NCI-H526 treated with DMSO at 0.1 percent for 48 hours (cell line): Measurements from ENCODE around the gene ELL.
"Not testable (repeated sequence)": the region's sequence is repeated elsewhere in the genome, so short reads cannot be mapped to it uniquely, and the experiment has no call there.

Experiments used
- DNase-seq: peaks from one replicate; lab custom pipeline; 2025; lab: John Stamatoyannopoulos, UW

The ELL gene

GRCh38 chr19:18531485-18531884, 9.6 kb upstream of the ELL start:
- no peak for DNase-seq

- DNase-seq: no peak
Measured at GRCh38 chr19:18529782-18530181, 7.9 kb upstream of the ELL start.

DNA sequence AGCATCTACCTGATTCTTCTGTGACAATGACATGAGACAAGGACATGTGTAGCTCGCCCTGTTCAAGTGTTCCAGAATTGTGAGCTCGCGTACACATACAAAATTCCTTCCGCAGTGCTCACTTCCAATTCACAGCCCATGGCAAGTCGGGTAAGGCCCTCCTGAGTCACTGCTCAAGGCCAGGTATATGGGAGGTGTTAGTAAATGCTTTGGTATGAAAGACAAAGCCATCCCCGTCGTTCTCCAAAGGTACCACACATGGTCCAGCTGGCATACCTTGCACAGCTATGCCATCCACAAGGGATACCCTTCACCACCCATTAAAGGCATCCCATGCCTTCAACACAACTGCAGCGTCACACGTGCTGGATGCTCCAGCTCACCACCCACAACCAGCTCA, 4.4 kb upstream of the ELL start:
- DNase-seq: no peak

DNA sequence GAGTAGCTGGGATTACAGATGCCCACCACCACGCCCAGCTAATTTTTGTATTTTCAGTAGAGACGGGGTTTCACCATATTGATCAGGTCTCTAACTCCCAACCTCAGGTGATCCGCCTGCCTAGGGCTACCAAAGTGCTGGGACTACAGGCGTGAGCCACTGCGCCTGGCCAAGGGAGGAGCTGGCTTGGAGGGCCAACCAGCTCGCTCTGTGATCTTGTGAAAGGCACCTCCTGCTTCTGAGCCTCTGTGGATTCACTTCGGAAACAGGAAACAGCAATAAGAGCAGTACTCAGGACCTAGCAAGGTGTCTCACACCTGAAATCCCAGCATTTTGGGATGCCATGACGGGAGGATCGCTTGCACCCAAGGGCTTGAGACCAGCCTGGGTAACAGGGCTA, 2.0 kb upstream of the ELL start:
- no peak for DNase-seq

DNA sequence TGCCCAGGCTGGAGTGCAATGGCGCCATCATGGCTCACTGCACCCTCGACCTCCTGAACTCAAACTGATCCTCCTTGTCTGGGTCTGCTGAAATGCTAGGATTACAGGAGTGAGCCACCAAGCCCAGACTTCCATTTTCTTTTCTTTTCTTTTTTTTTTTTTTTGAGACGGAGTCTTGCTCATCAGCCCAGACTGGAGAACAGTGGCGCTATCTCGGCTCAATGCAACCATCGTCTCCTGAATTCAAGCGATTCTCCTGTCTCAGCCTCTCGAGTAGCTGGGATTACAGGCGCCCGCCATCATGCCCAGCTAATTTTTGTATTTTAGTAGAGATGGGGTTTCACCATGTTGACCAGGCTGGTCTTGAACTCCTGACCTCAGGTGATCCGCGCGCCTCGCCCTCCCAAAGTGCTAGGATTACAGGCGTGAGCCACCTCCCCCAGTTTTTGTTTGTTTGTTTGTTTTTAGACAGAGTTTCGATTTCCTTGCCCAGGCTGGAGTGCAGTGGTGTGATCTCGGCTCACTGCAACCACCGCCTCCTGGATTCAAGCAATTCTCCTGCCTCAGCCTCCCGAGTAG, 1.1 kb upstream of the ELL start:
- DNase-seq: not testable (repeated sequence)

GRCh38 chr19:18522124-18522861, 423 bp upstream of the ELL start:
- DNase-seq: peak; percentile 97

DNA sequence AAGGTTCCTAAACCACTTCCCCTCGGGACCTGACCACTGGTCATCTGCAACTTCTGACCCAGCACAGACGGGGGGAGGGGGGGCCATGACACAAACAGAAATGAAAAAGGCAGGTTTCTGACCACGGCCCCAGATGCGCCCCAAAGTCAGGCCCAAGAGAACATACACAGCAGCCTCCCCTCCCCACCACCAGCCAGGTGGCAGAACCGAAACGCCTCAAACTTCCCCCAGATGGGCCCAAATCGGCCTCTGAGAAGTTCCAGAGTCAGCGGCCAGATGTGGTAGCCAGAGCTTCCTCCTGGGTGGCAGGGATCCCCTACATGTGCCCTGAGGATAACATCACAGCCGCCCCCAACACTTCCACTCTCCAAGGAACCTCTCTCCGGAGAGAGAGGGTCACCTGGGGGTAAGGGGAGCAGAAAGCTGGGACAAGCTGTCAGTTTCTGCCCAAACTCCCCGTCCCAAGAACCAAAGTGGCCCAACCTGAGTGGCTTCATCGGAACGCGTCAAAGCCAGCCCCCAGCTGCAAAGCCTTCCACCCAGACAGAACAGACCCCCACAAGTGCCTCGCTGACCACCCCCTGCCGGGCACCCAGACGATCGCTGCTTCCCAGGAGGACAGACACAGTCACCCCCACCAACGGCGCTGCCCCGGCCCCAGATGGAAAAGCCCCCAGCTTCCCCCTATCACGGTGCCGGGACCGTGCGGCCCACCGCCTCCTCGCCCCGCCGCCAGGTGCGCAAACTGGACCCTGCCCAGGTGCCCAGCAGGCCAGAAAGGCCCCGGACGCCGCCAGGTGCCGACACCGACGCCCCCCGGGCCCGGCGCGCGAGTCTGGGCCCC, 800 bp downstream of the ELL start:
- DNase-seq: no peak

DNA sequence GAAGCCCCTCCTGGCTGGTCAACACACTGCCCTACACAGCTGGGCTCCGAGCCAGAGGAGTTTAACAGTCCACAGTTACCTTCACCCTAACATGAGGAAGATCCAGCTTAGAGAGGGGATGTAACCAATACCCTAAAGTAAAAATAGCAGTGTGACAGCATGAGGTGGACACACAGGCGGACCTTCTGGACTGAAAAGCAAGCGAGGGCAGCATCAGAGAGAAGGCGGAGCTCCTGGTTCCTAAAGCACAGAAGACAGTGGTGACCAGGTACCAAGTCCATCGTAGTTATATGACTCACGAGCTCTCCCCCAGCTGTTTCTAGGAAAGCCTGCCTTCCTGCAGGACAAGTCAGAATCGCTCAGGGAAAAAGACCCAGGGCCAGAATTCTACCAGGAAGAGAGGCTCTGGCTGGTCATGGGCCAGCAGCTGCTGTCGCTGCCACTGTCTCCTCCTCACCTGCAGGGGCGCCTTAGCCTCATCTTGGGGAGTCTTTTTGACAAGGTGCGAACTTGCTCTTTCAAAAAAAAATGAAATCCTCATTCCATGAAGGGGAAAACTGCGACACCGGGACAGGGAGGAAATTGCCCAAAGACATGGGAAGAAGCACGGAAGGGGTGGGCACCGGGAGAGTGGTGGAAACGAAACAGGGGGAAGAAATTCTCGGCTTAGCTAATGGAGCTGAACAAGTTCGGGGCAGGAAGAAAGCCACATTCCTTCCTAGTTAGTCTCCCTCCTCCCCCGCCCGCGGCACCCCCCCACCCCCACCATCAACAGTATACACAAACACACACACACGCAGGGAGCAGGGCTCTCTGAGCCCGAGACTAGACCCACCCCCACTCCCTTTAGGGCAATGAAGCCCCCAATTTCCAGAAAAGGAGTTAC, 1.7 kb downstream of the ELL start:
- peak; percentile 4 for DNase-seq

- no peak for DNase-seq
Measured at GRCh38 chr19:18518639-18519038, 3.2 kb downstream of the ELL start.

GRCh38 chr19:18517606-18518005, 4.3 kb downstream of the ELL start:
- no peak for DNase-seq

- no peak for DNase-seq
Measured at GRCh38 chr19:18515959-18516358, 5.9 kb downstream of the ELL start.

DNA sequence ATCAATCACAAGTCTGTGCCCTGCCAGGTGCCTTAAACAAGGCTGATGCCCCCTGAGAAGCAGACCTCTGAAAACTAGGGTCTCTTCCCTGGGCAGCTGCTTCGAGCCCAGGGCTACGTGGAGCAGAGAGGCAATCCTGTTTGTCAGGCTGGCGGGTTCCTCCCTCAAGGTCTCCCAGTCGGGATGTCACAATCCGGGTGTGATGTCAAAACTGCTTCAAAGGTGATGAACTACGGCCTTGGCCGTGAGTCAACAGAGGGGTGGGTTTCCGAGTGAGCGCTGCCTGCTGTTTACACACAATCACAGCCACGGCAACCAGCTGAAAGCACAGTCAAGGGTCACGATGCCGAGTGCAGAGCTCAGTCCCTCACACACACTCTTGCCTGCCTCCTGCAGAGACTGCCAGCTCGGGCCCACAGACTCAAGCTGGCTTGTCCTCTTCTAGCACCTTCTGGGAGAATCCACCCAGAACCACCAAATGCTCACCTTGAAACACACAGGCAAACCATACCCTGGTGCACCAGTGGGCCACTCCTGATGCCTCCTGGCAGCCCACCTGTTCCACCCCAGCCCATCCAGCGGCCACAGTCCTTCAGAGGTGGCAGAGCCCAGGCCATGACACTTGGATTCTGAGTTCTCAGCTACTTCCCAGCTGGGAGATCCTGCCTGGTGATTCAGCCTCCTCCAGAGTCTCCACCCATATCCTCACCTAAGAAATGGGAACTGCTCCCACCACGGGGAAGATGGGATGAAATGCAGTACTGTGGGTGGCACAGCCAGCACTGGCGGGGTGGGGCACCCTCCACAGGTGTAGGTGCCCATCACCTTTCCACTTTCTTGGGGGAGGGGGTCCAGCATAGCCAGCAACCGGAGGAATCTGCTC, 6.8 kb downstream of the ELL start:
- DNase-seq: no peak

DNA sequence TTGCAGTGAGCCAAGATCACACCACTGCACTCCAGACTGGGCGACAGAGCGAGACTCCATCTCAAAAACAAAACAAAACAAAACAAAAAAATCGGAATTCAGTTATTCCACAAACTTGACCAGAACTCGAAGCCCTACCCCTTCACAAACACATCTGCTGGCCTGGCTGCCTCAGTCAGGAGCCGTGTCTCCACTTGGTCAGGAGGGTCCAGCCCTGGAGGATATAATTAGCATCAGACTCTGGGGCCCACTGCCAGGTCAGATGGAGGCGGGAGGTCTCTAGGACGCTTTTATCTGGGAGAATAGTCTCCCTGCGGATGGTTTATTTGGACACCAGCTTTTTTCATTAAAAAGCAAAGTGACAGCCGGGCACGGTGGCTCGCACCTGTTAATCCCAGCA, 8.0 kb downstream of the ELL start:
- no peak for DNase-seq

DNA sequence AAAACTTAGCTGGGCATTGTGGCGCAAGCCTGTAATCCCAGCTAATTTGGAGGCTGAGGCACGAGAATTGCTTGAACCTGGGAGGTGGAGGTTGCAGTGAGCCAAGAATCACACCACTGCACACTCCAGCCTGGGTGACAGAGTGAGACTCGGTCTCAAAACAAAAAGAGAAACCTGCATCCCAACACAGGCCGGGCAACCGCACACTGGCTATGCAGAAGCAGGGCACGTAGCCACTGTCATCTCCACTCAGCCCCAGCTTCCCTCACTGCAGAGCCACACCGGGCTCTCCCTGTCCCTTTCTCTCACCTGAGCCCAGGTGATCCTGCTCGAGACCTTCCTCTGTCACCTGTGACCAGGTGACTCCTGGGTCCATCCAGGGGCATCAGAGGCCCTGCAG, 11.7 kb downstream of the ELL start:
- DNase-seq: no peak

DNA sequence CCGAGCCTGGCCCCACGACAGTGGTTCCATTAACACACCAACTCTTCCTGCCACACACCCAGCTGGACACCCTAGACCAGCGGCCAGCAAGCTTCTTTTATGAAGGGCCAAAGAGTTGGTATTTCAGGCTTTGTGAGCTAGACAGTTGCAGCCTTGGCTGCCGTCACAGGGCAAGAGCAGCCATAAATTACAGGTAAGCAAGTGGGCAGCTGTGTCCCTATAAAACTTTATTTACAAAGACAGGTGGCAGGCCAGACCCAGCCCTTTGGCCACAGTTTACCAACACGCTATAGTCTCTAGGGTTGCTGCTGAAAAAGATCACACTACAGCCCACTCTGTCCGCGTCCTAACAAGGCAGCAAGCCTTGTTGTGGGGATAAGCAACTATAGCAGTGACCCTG, 13.3 kb downstream of the ELL start:
- DNase-seq: no peak

DNA sequence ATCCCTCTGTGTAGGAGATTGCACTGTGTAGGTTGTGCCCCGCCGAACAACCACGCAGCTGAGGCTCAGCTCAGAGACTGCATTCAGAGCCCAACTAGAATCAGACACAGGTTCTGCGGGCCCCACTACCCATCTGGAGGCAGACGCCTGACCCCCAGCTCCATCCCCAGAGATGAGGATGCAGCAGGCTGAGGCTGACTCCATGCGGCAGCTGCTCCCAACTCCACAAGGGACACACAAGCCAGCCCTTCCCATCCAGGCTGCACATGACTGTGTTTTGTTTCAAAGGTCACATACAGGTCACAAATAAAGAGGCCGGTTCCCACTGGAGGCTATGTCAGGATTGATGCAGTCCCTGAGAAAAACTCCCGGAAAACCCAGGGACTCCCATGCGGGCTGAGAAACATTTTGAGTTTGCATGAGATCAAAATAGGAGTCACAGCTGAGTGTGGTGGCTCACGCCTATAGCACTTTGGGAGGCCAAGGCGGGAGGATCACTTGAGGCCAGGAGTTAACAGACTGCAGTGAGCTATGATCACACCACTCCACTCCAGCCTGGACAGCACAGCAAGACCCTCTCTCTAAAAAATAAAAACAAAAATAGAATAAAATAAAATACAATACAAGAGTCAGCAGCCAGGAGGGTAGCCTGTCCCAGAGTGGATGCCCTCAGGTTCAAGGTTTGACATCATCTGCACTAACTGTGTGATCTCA, 14.0 kb downstream of the ELL start:
- DNase-seq: no peak

GRCh38 chr19:18507021-18507726, 14.7 kb downstream of the ELL start:
- DNase-seq: no peak

DNA sequence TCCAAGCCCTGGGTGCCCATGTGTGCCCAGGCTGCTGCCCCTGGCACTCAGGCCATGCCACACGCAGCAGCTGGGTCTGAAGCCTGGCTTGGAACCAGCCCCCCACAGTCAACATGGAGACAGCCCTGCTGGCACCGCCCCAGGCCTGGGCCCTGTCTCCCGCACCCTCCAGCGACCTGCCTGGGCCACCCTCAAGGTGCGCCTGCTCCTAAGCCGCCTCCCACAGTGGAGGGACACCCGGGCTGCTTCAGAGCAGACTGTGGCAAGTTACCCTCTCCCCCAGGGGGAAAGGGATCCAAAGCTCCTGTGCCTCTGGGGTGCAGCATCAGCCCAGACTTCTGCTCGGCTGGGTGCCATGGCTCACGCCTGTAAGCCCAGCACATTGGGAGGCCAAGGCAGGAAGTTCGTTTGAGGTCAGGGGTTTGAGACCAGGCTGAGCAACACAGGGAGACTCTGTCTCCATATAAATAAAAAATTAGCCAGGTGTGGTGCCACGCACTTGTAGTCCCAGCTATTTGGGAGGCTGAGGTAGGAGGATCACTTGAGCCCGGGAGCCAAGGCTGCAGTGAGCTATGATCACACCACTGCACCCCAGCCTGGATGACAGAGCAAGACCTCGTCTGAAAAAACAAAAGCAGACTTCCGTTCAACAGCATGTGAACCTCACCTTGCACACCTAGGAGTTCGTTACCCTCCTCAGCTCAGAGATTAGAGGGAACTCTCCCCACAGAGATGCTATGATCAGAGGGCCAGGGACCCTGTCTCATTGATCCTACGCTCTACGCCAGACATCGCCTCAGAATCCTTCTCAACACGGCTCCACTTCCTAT, 15.6 kb downstream of the ELL start:
- no peak for DNase-seq
